Muscle layer of duodenum (tissue), 2 donors: ENCODE results near the gene WIPF2.
"Not testable (repeated sequence)": the region's sequence is repeated elsewhere in the genome, so short reads cannot be mapped to it uniquely, and the experiment has no call there.

Experiments
- H3K27ac ChIP-seq: one replicate; pipeline ENCODE4 v1.7.0; 2013; ENCODE audit warnings: mild to moderate bottlenecking, low read length
- H3K27me3 ChIP-seq: one replicate; pipeline ENCODE4 v1.7.0; 2013; ENCODE audit warnings: low read depth, mild to moderate bottlenecking, control low read depth, low read length
- H3K36me3 ChIP-seq, 2 donors: one replicate each; pipeline ENCODE4 v1.7.0; 2013; ENCODE audit warnings: low read length in 2 of 2, control low read depth in 1 of 2, mild to moderate bottlenecking in 1 of 2; ENCODE audit not compliant: insufficient read depth in 2 of 2, control insufficient read depth in 1 of 2
- H3K4me1 ChIP-seq, 2 donors: one replicate each; pipeline ENCODE4 v1.7.0; 2013; ENCODE audit warnings: low read length in 2 of 2, mild to moderate bottlenecking in 2 of 2, control low read depth in 1 of 2, moderate library complexity in 1 of 2; ENCODE audit not compliant: insufficient read depth in 2 of 2, control insufficient read depth in 1 of 2
- H3K4me3 ChIP-seq, 2 donors: one replicate each; pipeline ENCODE4 v1.7.0; 2013; ENCODE audit warnings: low read length in 2 of 2, low read depth in 1 of 2, mild to moderate bottlenecking in 1 of 2
- H3K9me3 ChIP-seq, 2 donors: one replicate each; pipeline ENCODE4 v1.7.0; 2013; ENCODE audit warnings: low read length in 2 of 2, control low read depth in 1 of 2, mild to moderate bottlenecking in 1 of 2; ENCODE audit not compliant: control insufficient read depth in 1 of 2
- donor health status: healthy.

The WIPF2 gene

GRCh38 chr17:40287159-40287493 is 68.0 kb downstream of the WIPF2 start:
- no peak overlapping the region for H3K27ac ChIP-seq
- H3K4me3 ChIP-seq, result peak overlapping the region; percentile 37 to 88
- H3K4me1 ChIP-seq, result peaks cover 0 to 10% of the 10 kb centered on the region in 2 donors
- peaks cover 0 to 15% of the 10 kb centered on the region in 2 donors for H3K36me3 ChIP-seq
- H3K27me3 ChIP-seq, result no peaks in the 10 kb centered on the region
- H3K9me3 ChIP-seq, result no peaks in the 10 kb centered on the region

DNA sequence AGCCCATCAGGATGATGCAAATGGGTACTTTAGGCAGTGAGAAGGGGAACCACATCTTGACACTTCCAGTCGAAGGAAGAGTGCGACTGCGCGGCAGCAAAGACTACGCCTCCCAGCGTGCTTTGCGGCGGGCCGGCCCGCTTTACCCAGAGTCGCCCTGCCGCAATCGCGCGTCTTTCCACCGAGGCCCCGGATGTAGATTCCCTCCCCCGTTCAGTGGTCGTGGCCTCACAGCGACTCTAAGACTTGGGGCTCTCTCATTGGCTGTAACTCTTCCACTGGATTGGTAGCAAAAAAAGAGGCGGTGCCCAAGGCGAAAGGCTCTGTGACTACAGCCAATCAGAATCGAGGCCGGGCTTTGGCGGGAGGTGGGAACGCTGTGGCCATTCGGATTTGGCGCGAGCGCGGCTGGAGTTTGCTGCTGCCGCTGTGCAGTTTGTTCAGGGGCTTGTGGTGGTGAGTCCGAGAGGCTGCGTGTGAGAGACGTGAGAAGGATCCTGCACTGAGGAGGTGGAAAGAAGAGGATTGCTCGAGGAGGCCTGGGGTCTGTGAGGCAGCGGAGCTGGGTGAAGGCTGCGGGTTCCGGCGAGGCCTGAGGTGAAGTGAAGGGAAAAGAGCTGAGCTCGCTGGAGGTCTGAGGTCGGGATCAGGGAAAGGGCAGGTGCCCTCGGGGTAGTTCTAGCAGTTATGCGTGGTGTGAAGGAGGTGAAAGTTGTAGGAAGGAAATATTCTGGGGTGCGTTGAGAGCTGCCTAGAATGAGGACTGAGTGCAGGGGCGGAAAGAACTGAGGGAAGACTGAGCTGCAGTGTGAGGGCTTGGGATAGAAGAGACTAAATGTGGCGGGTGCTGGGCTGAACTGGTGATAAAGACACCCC is 68.6 kb downstream of the WIPF2 start, which contains the start of gene CDC6:
TSS of gene CDC6 (plus strand) at position 386 of the 876 bp plus-strand sequence. CDS start 1,542 bp downstream, outside the sequence.
- Histone ChIP-seq H3K27me3 (no peaks in the 10 kb centered on the region), H3K27ac (peak within 1 kb of the TSS; percentile 43), H3K36me3 (peaks cover 0 to 9% of the 10 kb centered on the region in 2 donors), H3K4me1 (peaks cover 0 to 10% of the 10 kb centered on the region in 2 donors), H3K4me3 (peak within 1 kb of the TSS; percentile 79 to 88), H3K9me3 (no peaks in the 10 kb centered on the region)

- Histone ChIP-seq H3K4me1 (peaks cover 0 to 7% of the 10 kb centered on the region in 2 donors), H3K27ac (no peak overlapping the region), H3K36me3 (no peaks in the 10 kb centered on the region)
Measured at GRCh38 chr17:40290629-40291280, 71.7 kb downstream of the WIPF2 start.

DNA sequence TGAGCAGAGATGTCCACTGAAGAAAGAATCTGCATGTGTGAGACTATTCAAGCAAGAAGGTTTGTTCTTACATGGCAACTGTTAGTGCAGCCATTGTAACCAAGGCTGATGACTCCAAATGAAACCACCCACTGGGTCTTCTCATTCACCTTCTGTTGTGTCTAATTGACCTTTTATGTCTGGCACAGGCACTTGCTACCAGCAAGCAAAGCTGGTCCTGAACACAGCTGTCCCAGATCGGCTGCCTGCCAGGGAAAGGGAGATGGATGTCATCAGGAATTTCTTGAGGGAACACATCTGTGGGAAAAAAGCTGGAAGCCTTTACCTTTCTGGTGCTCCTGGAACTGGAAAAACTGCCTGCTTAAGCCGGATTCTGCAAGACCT is 72.2 kb downstream of the WIPF2 start:
- Histone ChIP-seq H3K27ac (no peak overlapping the region), H3K4me3 (no peak overlapping the region), H3K36me3 (peaks cover 0 to 4% of the 10 kb centered on the region in 2 donors), H3K27me3 (no peaks in the 10 kb centered on the region), H3K9me3 (no peaks in the 10 kb centered on the region), H3K4me1 (peaks cover 3 to 7% of the 10 kb centered on the region in 2 donors)

More at GRCh38 chr17:40290629-40291280, 71.7 kb downstream of the WIPF2 start:
- Histone ChIP-seq H3K27me3 (no peaks in the 10 kb centered on the region), H3K9me3 (no peaks in the 10 kb centered on the region), H3K4me3 (no peak overlapping the region)

DNA sequence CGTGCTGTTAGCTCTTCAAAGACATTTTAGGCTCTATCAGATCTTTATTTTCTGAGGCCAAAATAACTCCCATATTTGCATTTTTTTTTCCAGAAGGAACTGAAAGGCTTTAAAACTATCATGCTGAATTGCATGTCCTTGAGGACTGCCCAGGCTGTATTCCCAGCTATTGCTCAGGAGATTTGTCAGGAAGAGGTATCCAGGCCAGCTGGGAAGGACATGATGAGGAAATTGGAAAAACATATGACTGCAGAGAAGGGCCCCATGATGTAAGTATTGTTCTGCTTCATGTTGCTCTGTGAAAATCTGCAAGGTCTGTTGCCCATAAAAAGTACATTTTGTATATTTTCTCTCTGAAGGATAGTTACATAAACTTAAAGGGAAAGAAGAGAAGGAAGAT is 74.3 kb downstream of the WIPF2 start:
- Histone ChIP-seq H3K27me3 (no peaks in the 10 kb centered on the region), H3K4me3 (no peak overlapping the region), H3K36me3 (peaks cover 0 to 4% of the 10 kb centered on the region in 2 donors), H3K27ac (peak overlapping the region; percentile 28), H3K4me1 (peaks cover 1 to 4% of the 10 kb centered on the region in 2 donors), H3K9me3 (no peaks in the 10 kb centered on the region)

DNA sequence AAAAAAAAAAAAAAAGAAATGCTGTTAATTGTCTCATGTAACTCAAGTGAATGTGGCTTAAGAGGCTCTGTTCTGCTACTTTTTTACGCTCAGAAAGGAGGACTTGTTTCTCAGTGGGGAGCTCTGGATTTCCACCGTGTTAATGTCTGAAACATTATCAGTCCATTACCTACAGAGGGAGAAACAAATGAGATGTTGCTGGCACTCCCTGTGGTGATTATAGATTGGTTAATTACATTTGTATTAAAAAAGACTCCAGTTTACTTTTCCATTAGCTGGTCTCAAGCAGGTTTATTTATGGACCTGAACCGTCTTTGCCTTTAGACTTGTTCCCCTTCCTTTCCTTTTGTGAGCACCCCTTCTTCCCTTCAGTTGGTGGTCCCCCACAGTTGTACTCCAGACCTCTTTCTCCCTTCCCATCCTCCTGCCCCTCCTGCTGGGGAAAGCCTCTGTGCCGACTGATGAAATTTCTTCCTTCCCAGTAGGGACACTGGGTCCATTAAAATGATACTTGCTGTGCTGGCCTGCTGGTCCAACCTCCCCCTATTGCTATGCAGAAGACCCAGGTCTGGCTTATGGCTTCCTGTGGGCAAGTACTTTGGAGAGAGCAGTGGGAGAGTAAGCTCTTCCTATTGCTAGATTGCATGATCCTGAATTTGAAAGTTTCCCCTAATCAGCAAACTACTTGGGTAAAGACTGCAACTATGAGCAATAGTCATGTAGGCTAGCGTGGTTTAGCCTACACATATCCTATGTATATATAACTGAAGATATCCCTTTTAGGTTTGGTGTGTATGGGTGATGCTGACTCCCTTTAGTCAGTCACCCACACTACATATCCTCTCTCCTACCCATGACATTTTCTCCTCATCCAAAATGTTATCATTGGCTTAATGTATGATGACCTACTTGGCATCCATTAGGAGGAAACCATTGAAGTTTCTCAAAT is 76.7 kb downstream of the WIPF2 start:
- Histone ChIP-seq H3K27ac (no peak overlapping the region), H3K27me3 (no peaks in the 10 kb centered on the region)

DNA sequence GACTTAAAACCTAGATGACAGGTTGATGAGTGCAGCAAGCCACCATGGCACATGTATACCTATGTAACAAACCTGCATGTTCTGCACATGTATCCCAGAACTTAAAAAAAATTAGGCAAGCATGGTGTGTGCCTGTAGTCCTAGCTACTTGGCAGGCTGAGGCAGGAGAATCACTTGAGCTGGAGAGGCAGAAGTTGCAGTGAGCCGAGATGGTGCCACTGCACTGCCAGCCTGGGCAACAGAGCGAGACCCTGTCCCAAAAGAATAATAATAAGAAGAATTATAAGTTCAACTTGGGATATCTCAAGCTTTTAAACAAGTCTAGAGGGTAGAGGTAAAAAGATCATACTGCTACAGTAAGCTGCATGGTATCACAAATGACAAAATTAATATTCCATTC is 78.4 kb downstream of the WIPF2 start:
- no peak overlapping the region for H3K4me3 ChIP-seq

More for the DNA sequence above, 76.7 kb downstream of the WIPF2 start:
- H3K4me1 ChIP-seq, result peaks cover 4 to 7% of the 10 kb centered on the region in 2 donors
- no peak overlapping the region for H3K4me3 ChIP-seq
- H3K9me3 ChIP-seq, result no peaks in the 10 kb centered on the region
- H3K36me3 ChIP-seq, result peaks cover 0 to 4% of the 10 kb centered on the region in 2 donors

GRCh38 chr17:40298726-40299125 is 79.6 kb downstream of the WIPF2 start:
- H3K27ac ChIP-seq, result no peak overlapping the region
- H3K4me1 ChIP-seq, result peaks cover 12 to 17% of the 10 kb centered on the region in 2 donors
- H3K36me3 ChIP-seq, result peaks cover 0 to 4% of the 10 kb centered on the region in 2 donors
- no peak overlapping the region for H3K4me3 ChIP-seq
- no peaks in the 10 kb centered on the region for H3K27me3 ChIP-seq
- H3K9me3 ChIP-seq, result no peaks in the 10 kb centered on the region

More for the DNA sequence above, 78.4 kb downstream of the WIPF2 start:
- Histone ChIP-seq H3K4me1 (peaks cover 4 to 7% of the 10 kb centered on the region in 2 donors), H3K27me3 (no peaks in the 10 kb centered on the region), H3K36me3 (peaks cover 0 to 4% of the 10 kb centered on the region in 2 donors), H3K27ac (no peak overlapping the region), H3K9me3 (no peaks in the 10 kb centered on the region)

GRCh38 chr17:40299159-40299757 is 80.2 kb downstream of the WIPF2 start:
- H3K27me3 ChIP-seq, H3K4me3 ChIP-seq, H3K27ac ChIP-seq, H3K9me3 ChIP-seq, H3K36me3 ChIP-seq: not testable (repeated sequence)
- H3K4me1 ChIP-seq, result peaks cover 14 to 23% of the 10 kb centered on the region in 2 donors

- Histone ChIP-seq H3K9me3 (no peaks in the 10 kb centered on the region), H3K36me3 (no peaks in the 10 kb centered on the region), H3K4me3 (no peak overlapping the region), H3K27me3 (no peaks in the 10 kb centered on the region), H3K27ac (no peak overlapping the region), H3K4me1 (peaks cover 12 to 26% of the 10 kb centered on the region in 2 donors)
Measured at GRCh38 chr17:40301315-40301714, 82.2 kb downstream of the WIPF2 start.
